NCI-H2171 treated with DMSO at 0.1 percent for 48 hours (cell line): ENCODE data around the gene PRRT4.

Source experiments
- DNase-seq: peaks from one replicate; lab custom pipeline; 2025; lab: John Stamatoyannopoulos, UW

Gene PRRT4

DNA sequence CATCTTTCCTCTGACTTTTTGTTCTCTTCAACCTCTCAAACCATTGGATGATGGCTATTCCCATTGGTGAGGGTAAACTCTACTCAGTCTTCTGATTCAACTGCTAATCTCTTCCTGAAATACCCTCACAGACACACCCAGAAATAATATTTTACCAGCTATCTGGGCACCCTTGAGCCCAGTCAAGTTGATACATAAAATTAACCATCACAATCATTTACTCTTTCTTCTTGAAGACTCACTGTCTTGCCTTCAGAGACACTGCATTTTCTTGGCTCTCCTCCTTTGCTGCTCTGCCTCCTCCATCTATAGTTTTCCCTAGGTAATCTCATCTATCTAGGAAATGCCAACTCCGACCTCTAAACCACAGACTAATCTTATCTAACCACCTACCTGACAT, 12.6 kb upstream of the PRRT4 start:
- DNase-seq, result no peak

- DNase-seq, result peak; percentile 3
These were observed 12.1 kb upstream of the PRRT4 start for GRCh38 chr7:128373606-128374005.

GRCh38 chr7:128370491-128370890, 9.0 kb upstream of the PRRT4 start:
- DNase-seq, result no peak

DNA sequence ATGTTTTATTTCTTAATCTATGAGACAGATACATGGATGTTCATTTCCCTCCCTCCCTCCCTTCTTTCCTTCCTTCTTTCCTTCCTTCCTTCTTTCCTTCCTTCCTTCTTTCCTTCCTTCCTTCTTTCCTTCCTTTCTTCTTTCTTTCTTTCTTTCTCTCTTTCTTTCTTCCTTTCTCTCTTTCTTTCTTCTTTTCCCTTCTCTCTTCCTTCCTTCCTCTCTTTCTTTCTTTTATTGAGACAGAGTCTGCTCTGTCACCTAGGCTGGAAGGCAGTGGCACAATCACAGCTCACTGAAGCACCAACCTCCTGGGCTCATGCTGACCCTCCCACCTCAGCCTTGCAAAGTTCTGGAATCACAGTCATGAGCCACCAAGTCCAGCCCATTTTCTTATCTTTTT, 5.5 kb upstream of the PRRT4 start:
- DNase-seq, result no peak

GRCh38 chr7:128366300-128366699, 4.8 kb upstream of the PRRT4 start:
- DNase-seq, result no peak

GRCh38 chr7:128365432-128365831, 3.9 kb upstream of the PRRT4 start:
- DNase-seq, result no peak

DNA sequence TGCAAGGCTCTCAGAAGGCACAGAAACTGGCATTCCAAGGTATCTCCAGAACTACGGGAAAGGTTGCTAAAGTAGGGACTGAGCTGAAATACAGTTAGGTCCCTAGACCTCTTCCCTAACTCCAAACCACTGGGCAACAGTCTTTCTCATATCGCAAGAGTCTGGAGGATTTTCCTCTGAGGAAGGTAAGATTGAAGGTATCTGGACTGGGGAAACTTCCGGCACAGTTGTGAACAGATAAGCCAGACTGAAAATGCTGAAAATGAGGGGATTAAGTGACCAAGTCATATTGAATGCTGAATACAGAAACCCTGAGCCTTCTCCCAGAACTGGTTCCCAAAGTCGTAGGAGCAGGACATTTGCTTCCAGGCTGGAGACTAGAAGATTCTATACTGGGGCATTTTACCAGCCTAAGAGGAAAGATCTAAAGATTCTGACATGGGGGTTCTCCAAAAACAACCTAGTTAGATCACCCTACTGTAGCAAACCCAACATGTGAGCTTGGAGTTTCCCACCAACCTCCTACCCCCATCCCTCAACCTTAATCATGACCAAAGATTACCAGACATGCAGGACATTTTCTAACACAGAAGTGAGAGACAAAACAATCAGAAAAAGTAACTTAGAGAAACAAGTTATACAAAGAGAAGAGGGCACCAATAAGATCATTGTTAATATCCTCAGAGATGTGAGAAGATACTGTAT, 2.8 kb upstream of the PRRT4 start:
- DNase-seq, result no peak

GRCh38 chr7:128363261-128363721, 1.8 kb upstream of the PRRT4 start:
- DNase-seq, result no peak

- DNase-seq, result no peak
These were observed 1.2 kb upstream of the PRRT4 start for GRCh38 chr7:128362670-128363069.

DNA sequence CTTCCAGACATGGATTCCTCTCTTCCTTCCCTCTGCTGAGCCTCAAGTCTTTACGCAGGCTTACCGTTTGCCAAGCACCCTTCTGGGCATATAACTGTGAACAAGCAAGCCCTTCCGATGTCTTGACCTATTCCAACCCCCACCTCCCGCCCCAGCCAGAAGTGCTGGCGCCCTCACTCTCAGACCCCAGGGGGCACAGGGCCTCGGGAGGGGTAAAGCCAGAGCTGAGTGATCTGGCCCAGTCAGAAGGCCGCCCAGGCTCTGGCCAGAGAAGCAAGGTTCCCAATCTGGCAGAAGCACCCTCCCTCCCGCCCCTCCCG, 1.2 kb downstream of the PRRT4 start:
- DNase-seq, result no peak

- DNase-seq, result no peak
These were observed 1.6 kb downstream of the PRRT4 start for GRCh38 chr7:128359939-128360338.

- no peak for DNase-seq
These were observed 2.2 kb downstream of the PRRT4 start for GRCh38 chr7:128359336-128359735.

GRCh38 chr7:128358233-128358632, 3.3 kb downstream of the PRRT4 start:
- no peak for DNase-seq

DNA sequence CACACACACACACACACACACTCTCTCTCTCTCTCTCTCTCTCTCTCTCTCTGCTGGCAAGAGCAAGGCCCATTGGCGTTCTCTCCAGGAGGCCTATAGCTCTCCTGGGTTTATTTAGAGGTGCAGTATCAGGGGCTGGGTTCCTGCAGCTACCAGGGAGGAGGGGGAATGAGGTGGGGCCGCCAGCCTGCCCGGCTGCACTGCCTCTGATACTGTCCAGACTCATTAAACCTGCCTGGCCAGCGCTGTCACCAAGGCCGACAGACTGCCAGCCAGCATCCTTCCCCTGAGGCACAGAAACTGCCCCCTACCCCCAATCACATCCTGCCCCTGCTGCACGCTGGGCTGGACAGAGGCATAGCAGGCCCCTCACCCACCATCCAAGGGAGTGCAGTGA, 4.3 kb downstream of the PRRT4 start:
- DNase-seq, result no peak

DNA sequence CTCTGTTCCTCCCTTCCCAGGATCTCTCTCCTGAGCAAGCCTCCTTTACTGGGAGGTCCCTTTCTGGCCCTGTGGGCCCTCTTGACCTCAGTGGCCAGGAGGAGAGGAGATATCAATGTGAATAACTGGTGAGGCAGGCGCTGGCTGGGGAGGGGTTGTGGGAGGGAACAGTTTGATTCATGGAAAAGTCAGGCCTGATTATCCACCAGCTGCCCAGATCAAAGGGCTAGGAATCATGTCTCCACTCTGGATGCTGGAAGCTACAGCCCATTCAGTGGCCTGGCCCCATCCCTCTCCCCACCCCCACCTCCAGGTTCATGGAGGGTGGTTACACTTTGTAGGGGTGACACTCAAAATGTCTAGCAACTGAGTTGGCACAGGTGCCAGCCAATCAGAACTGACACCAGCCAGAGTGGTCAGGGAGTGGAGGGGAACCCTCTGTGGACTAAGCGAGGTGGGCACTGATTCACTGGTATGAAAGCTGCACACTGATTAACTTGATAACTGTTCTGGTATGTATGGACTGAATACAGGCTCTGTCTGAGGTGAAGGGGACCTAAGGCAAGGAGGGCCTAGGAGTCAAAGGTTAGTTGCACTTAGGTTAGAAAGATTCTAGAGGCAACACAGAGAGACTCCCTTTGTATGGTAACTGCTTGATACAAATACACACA, 4.8 kb downstream of the PRRT4 start:
- no peak for DNase-seq

DNA sequence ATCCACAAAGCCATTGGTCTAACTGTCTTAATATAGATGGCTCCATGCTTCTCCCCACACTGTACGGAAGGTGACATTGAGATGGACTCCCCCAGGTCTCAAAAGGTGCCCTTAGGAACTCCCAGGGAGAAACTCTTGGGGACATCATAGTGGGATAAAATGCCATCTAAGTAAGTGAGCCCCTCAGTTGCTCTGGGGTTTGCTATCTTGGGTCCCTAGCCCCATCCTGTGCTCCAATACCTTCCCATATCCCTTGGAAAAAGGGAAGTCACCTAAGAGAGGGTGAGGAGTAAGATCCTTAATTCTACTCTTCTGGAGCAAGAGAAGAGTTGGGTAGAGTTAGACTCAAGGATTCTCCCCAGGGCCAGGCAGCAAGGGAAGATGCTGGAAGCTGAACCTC, 7.9 kb downstream of the PRRT4 start:
- no peak for DNase-seq

- DNase-seq, result no peak
These were observed 8.3 kb downstream of the PRRT4 start for GRCh38 chr7:128353189-128353588.

DNA sequence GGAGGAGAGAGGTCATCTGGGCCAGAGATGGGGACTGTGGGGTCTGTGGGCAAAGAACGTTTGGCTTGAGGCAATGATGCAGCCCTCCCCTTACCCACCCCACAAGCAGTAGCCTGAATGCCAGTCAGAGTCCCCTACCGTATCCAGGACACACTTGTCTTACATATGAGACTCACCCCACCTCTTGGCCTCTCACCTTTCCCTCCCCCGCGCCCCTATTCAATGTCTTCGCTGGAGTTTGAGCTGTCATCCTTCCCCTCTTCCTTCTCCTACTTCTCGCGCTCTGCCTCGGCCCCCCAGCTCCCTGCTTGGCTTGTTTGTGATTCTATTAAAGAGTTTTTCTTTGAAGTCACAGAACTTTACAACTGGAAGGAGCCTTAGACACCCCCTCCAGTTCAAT, 8.9 kb downstream of the PRRT4 start:
- DNase-seq, result no peak

DNA sequence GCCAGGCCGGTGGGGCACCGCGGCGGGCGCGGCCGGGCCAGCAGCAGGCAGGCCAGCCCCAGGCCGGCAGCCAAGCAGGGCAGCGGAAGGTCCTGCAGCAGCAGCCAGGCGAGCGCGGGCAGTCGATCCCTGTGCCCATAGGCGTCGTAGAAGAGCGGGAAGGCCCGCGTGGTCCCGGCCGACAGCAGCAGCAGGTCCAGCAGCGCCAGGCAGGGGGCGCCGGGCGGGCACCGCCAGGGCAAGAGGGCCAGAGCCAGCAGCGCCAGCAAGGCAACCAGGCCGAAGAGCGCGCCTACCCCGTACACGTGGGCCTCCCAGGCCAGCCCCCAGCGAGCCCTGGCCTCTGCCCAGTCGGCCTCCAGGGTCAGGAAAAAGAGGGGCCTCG, 9.3 kb downstream of the PRRT4 start:
- no peak for DNase-seq

- DNase-seq, result no peak
These were observed 10.0 kb downstream of the PRRT4 start for GRCh38 chr7:128351296-128352152.

DNA sequence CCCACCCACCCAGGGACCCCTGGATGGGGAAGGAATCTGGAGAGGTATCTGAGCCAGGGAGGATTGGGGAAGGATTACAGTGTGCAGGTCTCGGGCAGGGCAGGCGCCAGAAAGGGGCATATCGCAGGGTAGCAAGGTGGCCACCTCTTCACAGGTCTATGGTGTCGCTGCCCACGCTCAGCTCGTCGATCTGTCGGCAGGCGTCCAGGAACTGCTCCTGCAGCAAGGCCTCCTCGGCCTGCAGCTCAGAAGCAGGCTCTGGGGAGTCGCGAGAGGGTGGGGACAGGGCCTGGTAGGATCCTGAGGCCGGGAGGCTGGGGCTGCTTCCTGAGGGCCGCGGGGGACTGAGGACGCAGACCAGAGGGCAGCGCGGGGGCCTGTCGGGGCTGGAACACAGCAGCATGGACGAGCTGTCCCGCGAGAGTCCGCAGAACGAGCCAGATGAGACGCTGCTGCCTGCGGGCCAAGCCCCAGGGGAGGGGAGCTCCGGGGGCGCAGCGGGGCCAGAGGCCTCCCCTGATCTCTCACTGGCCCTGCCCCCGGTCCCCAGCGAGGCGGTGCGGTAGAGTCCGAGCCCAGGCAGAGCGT, 10.7 kb downstream of the PRRT4 start:
- no peak for DNase-seq

DNA sequence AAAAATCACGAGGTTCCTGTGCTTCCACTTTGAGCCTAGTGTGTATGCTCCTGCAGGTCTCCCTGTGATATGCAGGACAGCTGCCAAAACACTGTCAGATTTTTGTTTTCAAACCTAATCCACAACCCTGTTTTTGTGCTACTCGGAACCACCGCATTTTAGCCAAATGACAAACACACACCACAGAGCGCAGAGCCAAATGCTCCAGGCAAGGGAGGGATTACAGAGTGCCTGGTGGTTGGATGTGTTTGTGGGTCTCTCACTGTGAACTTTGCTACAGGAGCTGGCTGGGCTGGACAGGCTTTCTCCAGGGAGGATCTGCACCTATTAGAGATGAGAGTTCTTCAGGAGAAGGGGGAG, 12.0 kb downstream of the PRRT4 start:
- DNase-seq, result no peak

- peak; percentile 28 for DNase-seq
These were observed 13.8 kb downstream of the PRRT4 start for GRCh38 chr7:128347647-128348097.
